K562 (cell line): ENCODE results near the gene CD48.

Experiments used
- CTCF ChIP-seq, 3 experiments: IDR thresholded peaks in 2 of 3; conservative IDR thresholded peaks in 1 of 3; 2 replicates each; pipeline ENCODE4 v1.5.1; 2011 to 2012; ENCODE audit warnings: low read length in 3 of 3, mild to moderate bottlenecking in 3 of 3, control low read depth in 2 of 3, improper control_type of control experiment in 1 of 3, inconsistent platforms in 1 of 3, low read depth in 1 of 3, mixed read lengths in 1 of 3, moderate library complexity in 1 of 3; ENCODE audit not compliant: insufficient read depth in 2 of 3
- HDAC6 ChIP-seq: IDR thresholded peaks from 2 replicates; pipeline ENCODE4 v1.6.1; 2012; ENCODE audit warnings: low read depth, mild to moderate bottlenecking, control low read depth, inconsistent platforms, low read length, moderate library complexity
- JUN ChIP-seq, 2 experiments: sonication (generic) in 1 of 2; formaldehyde crosslinking in 1 of 2; IDR thresholded peaks; 2 replicates each; pipeline versions ENCODE4 v1.6.1 to v1.8.0; 2012 to 2022; ENCODE audit warnings: borderline replicate concordance in 2 of 2, mild to moderate bottlenecking in 2 of 2, improper control_type of control experiment in 1 of 2, low read depth in 1 of 2, low read length in 1 of 2, missing genetic modification reagents in 1 of 2
- MCM5 ChIP-seq: fragments of 450-650 bp; IDR thresholded peaks from 2 replicates; pipeline ENCODE4 v1.6.1; 2016; ENCODE audit warnings: low read depth
- MECOM ChIP-seq: fragments of 250-450 bp; sonication (Bioruptor Pico); IDR thresholded peaks from 2 replicates; pipeline ENCODE4 v1.8.0; 2022; ENCODE audit warnings: inconsistent platforms
- NBN ChIP-seq: fragments of 450-650 bp; IDR thresholded peaks from 2 replicates; pipeline ENCODE4 v1.6.1; 2016; ENCODE audit warnings: low read depth, mild to moderate bottlenecking
- ZSCAN32 ChIP-seq: fragments of 450-650 bp; formaldehyde crosslinking; IDR thresholded peaks from 2 replicates; pipeline ENCODE4 v1.4.0; 2020; ENCODE audit warnings: mild to moderate bottlenecking, moderate library complexity

GRCh38 chr1:160630523-160631451 is 80.8 kb downstream of the CD48 start:
- TF ChIP-seq CTCF (IDR thresholded peaks at IDR 0.05 in 2 of 3, conservative IDR thresholded peaks at IDR 0.05 in 1 of 3; ENCODE audit: insufficient read depth in 2 of 3, low read depth in 1 of 3, low read length in 3 of 3) (no peak), JUN (IDR thresholded peaks at IDR 0.05; ENCODE audit: borderline replicate concordance, low read depth, low read length) (no peak), JUN (CRISPR knock-in tag; IDR thresholded peaks at IDR 0.05; ENCODE audit: borderline replicate concordance) (no peak), ZSCAN32 (CRISPR knock-in tag) (no peak), NBN (no peak), MECOM (CRISPR knock-in tag) (no peak), MCM5 (no peak), HDAC6 (no peak)
